Neuronal stem cell (in vitro differentiated cells): ENCODE measurements around the gene RNF152.

ENCODE experiments used
- DNase-seq: peaks from one replicate; pipeline ENCODE4 v3.0.0-alpha.2; 2013; ENCODE audit warnings: low spot score
- H2AFZ ChIP-seq: one replicate; pipeline ENCODE4 v1.6.1; 2013; ENCODE audit warnings: mild to moderate bottlenecking, low read length, inconsistent platforms
- H2AK5ac ChIP-seq: 2 replicates; pipeline ENCODE4 v1.6.1; 2013; ENCODE audit warnings: low read depth, mild to moderate bottlenecking, inconsistent platforms, low read length, moderate library complexity, mixed read lengths
- H2BK120ac ChIP-seq: 2 replicates; pipeline ENCODE4 v1.6.1; 2013; ENCODE audit warnings: low read depth, mild to moderate bottlenecking, inconsistent platforms, low read length, moderate library complexity, mixed read lengths
- H2BK12ac ChIP-seq: one replicate; pipeline ENCODE4 v1.6.1; 2013; ENCODE audit warnings: low read length, inconsistent platforms
- H2BK15ac ChIP-seq: 2 replicates; pipeline ENCODE4 v1.6.1; 2013; ENCODE audit warnings: mild to moderate bottlenecking, low read length, inconsistent platforms, mixed read lengths
- H2BK5ac ChIP-seq: one replicate; pipeline ENCODE4 v1.6.1; 2013; ENCODE audit warnings: inconsistent platforms, mild to moderate bottlenecking, low read length, moderate library complexity
- H3K14ac ChIP-seq: one replicate; pipeline ENCODE4 v1.6.1; 2013; ENCODE audit warnings: low read length, inconsistent platforms
- H3K18ac ChIP-seq: 2 replicates; pipeline ENCODE4 v1.6.1; 2013; ENCODE audit warnings: low read length, inconsistent platforms
- H3K23ac ChIP-seq: 2 replicates; pipeline ENCODE4 v1.6.1; 2013; ENCODE audit warnings: low read depth, mild to moderate bottlenecking, mixed read lengths, low read length, inconsistent platforms; ENCODE audit not compliant: poor library complexity
- H3K27ac ChIP-seq: replicated peaks from 3 replicates; pipeline ENCODE4 v1.5.1; 2013; ENCODE audit warnings: low read length, inconsistent platforms
- H3K27me3 ChIP-seq, 3 experiments: 2 replicates each; pipeline ENCODE4 v1.6.1; 2013; ENCODE audit warnings: low read length in 3 of 3, mild to moderate bottlenecking in 2 of 3, inconsistent platforms in 1 of 3, low read depth in 1 of 3, mixed read lengths in 1 of 3, moderate library complexity in 1 of 3; ENCODE audit not compliant: control insufficient read depth in 3 of 3, insufficient read depth in 3 of 3
- H3K36me3 ChIP-seq, 2 donors: replicated peaks in 1 of 2; 2 replicates each; pipeline ENCODE4 v1.6.1; 2013; ENCODE audit warnings: low read length in 2 of 2; ENCODE audit not compliant: control insufficient read depth in 2 of 2, insufficient read depth in 2 of 2
- H3K4ac ChIP-seq: 2 replicates; pipeline ENCODE4 v1.6.1; 2013; ENCODE audit warnings: inconsistent platforms, mild to moderate bottlenecking, low read length, moderate library complexity
- H3K4me1 ChIP-seq, 2 donors: 1 replicate in 1 of 2; 2 replicates in 1 of 2; pipeline ENCODE4 v1.6.1; 2013; ENCODE audit warnings: low read length in 2 of 2, low read depth in 1 of 2; ENCODE audit not compliant: control insufficient read depth in 2 of 2, insufficient read depth in 1 of 2
- H3K4me2 ChIP-seq: one replicate; pipeline ENCODE4 v1.6.1; 2013; ENCODE audit warnings: mild to moderate bottlenecking, low read length, inconsistent platforms; ENCODE audit not compliant: insufficient read depth, poor library complexity, severe bottlenecking
- H3K4me3 ChIP-seq, 2 donors: 2 replicates each; pipeline ENCODE4 v1.5.1; 2013; ENCODE audit warnings: low read length in 2 of 2, mild to moderate bottlenecking in 2 of 2, inconsistent platforms in 1 of 2, moderate library complexity in 1 of 2
- H3K79me1 ChIP-seq: one replicate; pipeline ENCODE4 v1.6.1; 2013; ENCODE audit warnings: low read depth, mild to moderate bottlenecking, inconsistent platforms, low read length, moderate library complexity
- H3K9ac ChIP-seq: one replicate; pipeline ENCODE4 v1.6.1; 2013; ENCODE audit warnings: mild to moderate bottlenecking, low read depth, low read length, inconsistent platforms; ENCODE audit not compliant: poor library complexity
- H3K9me3 ChIP-seq, 2 donors: replicated peaks in 1 of 2; 2 replicates each; pipeline versions ENCODE3 to v1.6.1; 2013; ENCODE audit warnings: low read length in 2 of 2, mild to moderate bottlenecking in 2 of 2, inconsistent platforms in 1 of 2, low read depth in 1 of 2, mixed read lengths in 1 of 2, moderate library complexity in 1 of 2; ENCODE audit not compliant: control insufficient read depth in 2 of 2, insufficient read depth in 1 of 2
- H4K8ac ChIP-seq: one replicate; pipeline ENCODE4 v1.6.1; 2013; ENCODE audit warnings: low read depth, mild to moderate bottlenecking, inconsistent platforms, low read length, moderate library complexity
- H4K91ac ChIP-seq: one replicate; pipeline ENCODE4 v1.6.1; 2013; ENCODE audit warnings: low read length, low read depth, mild to moderate bottlenecking, inconsistent platforms; ENCODE audit not compliant: poor library complexity
- WGBS, 2 donors: extraction: QIAGEN DNeasy Blood & Tissue Kit; methylation state at CpG; one replicate each; pipeline ENCODE4 v1.1.7; 2013; ENCODE audit warnings: missing lambda C conversion rate in 2 of 2, mixed read lengths in 1 of 2; ENCODE audit not compliant: insufficient read length in 2 of 2, insufficient replicate concordance in 1 of 2; ENCODE audit errors: extremely low coverage in 2 of 2; 5-methylcytosine and 5-hydroxymethylcytosine counted together

RNF152 gene

GRCh38 chr18:61851279-61851678, 41.5 kb downstream of the RNF152 start:
- no peak overlapping the region for H2BK12ac ChIP-seq
- no peak overlapping the region for H3K4me2 ChIP-seq
- H3K9ac ChIP-seq: no peak overlapping the region
- no peak overlapping the region for H2BK120ac ChIP-seq
- no peaks in the 10 kb centered on the region for H3K36me3 ChIP-seq
- no peak overlapping the region for H3K4me3 ChIP-seq
- H3K23ac ChIP-seq: no peak overlapping the region
- no peak overlapping the region for H4K91ac ChIP-seq
- no peak overlapping the region for H4K8ac ChIP-seq
- H2BK5ac ChIP-seq: no peak overlapping the region
- H3K18ac ChIP-seq: no peak overlapping the region
- H2AFZ ChIP-seq: no peak overlapping the region
- H2BK15ac ChIP-seq: no peak overlapping the region
- H3K4ac ChIP-seq: no peak overlapping the region
- no peak overlapping the region for H3K14ac ChIP-seq
- WGBS, 2 donors: no CpG with 5 or more reads among the region's 3 CpGs
- peaks cover 2% of the 10 kb centered on the region for H3K79me1 ChIP-seq
- no peak for DNase-seq
- H2AK5ac ChIP-seq: no peak overlapping the region
- peaks cover 4 to 5% of the 10 kb centered on the region in 2 donors for H3K4me1 ChIP-seq
- H3K27me3 ChIP-seq: no peaks in the 10 kb centered on the region
- no peak overlapping the region for H3K27ac ChIP-seq
- H3K9me3 ChIP-seq: no peaks in the 10 kb centered on the region

GRCh38 chr18:61850756-61851155, 42.1 kb downstream of the RNF152 start:
- no peaks in the 10 kb centered on the region for H3K36me3 ChIP-seq

GRCh38 chr18:61847164-61847791, 45.5 kb downstream of the RNF152 start:
- Histone ChIP-seq H2AFZ (no peak overlapping the region), H3K4me1 (peaks cover 0 to 3% of the 10 kb centered on the region in 2 donors), H3K18ac (no peak overlapping the region), H3K14ac (no peak overlapping the region), H2BK15ac (no peak overlapping the region), H3K9me3 (no peaks in the 10 kb centered on the region), H3K4me2 (no peak overlapping the region), H3K27ac (no peak overlapping the region), H3K9ac (no peak overlapping the region), H3K23ac (no peak overlapping the region), H2BK12ac (no peak overlapping the region), H2BK120ac (no peak overlapping the region), H2BK5ac (no peak overlapping the region), H2AK5ac (no peak overlapping the region), H3K4ac (no peak overlapping the region), H3K27me3 (no peaks in the 10 kb centered on the region), H4K91ac (no peak overlapping the region), H3K4me3 (no peak overlapping the region), H4K8ac (no peak overlapping the region), H3K79me1 (no peaks in the 10 kb centered on the region), H3K36me3 (no peaks in the 10 kb centered on the region)
- DNase-seq: no peak
- no CpG with 5 or more reads among the region's 7 CpGs for WGBS, 2 donors

More at GRCh38 chr18:61850756-61851155, 42.1 kb downstream of the RNF152 start:
- Histone ChIP-seq H3K9me3 (no peaks in the 10 kb centered on the region), H2BK5ac (no peak overlapping the region), H3K14ac (no peak overlapping the region), H3K4me3 (no peak overlapping the region), H2AFZ (no peak overlapping the region), H3K4me1 (peaks cover 4 to 5% of the 10 kb centered on the region in 2 donors), H2BK12ac (no peak overlapping the region), H3K27me3 (no peaks in the 10 kb centered on the region), H3K79me1 (peaks cover 2% of the 10 kb centered on the region), H3K4ac (no peak overlapping the region), H2BK120ac (no peak overlapping the region), H4K8ac (no peak overlapping the region), H2AK5ac (no peak overlapping the region), H3K27ac (no peak overlapping the region), H3K18ac (no peak overlapping the region), H4K91ac (no peak overlapping the region), H3K9ac (no peak overlapping the region), H3K4me2 (no peak overlapping the region), H2BK15ac (no peak overlapping the region), H3K23ac (no peak overlapping the region)
- no peak for DNase-seq
- no CpG with 5 or more reads among the region's 3 CpGs for WGBS, 2 donors

- no peaks in the 10 kb centered on the region for H3K27me3 ChIP-seq
Measured at GRCh38 chr18:61845197-61845596, 47.6 kb downstream of the RNF152 start.

More at GRCh38 chr18:61845197-61845596, 47.6 kb downstream of the RNF152 start:
- Histone ChIP-seq H4K91ac (no peak overlapping the region), H3K79me1 (no peaks in the 10 kb centered on the region), H2BK120ac (no peak overlapping the region), H2BK12ac (no peak overlapping the region), H3K9me3 (no peaks in the 10 kb centered on the region), H3K4me3 (no peak overlapping the region), H2BK5ac (no peak overlapping the region), H3K14ac (no peak overlapping the region), H3K4ac (no peak overlapping the region), H4K8ac (no peak overlapping the region), H2AK5ac (no peak overlapping the region), H3K18ac (no peak overlapping the region), H3K9ac (no peak overlapping the region), H2AFZ (no peak overlapping the region), H3K36me3 (no peaks in the 10 kb centered on the region), H3K4me1 (peaks cover 3 to 4% of the 10 kb centered on the region in 2 donors), H2BK15ac (no peak overlapping the region), H3K27ac (no peak overlapping the region), H3K23ac (no peak overlapping the region), H3K4me2 (no peak overlapping the region)
- DNase-seq: no peak
- WGBS, 2 donors: no CpG with 5 or more reads among the region's 7 CpGs
